ENCODE data around the gene RNF157. TPM values are rescaled to one million over a fixed set of nuclear protein-coding genes. Genes with fewer than 3 reads are reported as not detected.

The RNF157 gene
- total RNA-seq, 1 experiment from 2014 or later = 0.86 TPM

- no peak overlapping the region for H3K4me2 ChIP-seq (ENCODE audit: low read length)
- H4K20me1 ChIP-seq (ENCODE audit: insufficient read depth) = no peaks in the 10 kb centered on the region
- no peak overlapping the region for H3K27ac ChIP-seq (ENCODE audit: low read depth, low read length)
- no TSS peak for BruUV-seq (replicated peaks)
- intact Hi-C loops (cut with micrococcal nuclease) = no loop called here
- POLR2A ChIA-PET = interaction anchor here (0.7 to 1.3 kb wide), 3 partner anchors 10 to 171 kb away, joined by 3 read pairs; partner anchors contain the start of genes EXOC7 and UBALD2
- no peaks in the 10 kb centered on the region; the same call in 1 of the 2 replicates for H3K79me2 ChIP-seq (ENCODE audit: insufficient read depth, low read length)
- CTCF ChIA-PET = interaction anchor here (1.1 to 1.8 kb wide), 3 partner anchors 153 to 260 kb away, joined by 3 to 4 read pairs (median 3); no protein-coding TSS in a partner anchor
- H3K36me3 ChIP-seq (ENCODE audit: control insufficient read depth in 1 of 2, insufficient read depth in 2 of 2, low read length in 2 of 2) = peaks cover 0 to 11% of the 10 kb centered on the region in 2 experiments; a peak in 1 of 4 replicates
- no peaks in the 10 kb centered on the region for H3K27me3 ChIP-seq (ENCODE audit: insufficient read depth, low read length)
- no peak for TF ChIP-seq REST (IDR thresholded peaks at IDR 0.05; ENCODE audit: low read depth)
- no peak for TF ChIP-seq SP1 (IDR thresholded peaks at IDR 0.05; ENCODE audit: low read depth)
- ATAC-seq = no peak
- no peak overlapping the region for H3K4me3 ChIP-seq (replicated peaks in 1 of 2; ENCODE audit: low read depth in 1 of 2, low read length in 2 of 2)
- H2AFZ ChIP-seq (ENCODE audit: low read depth, low read length, poor library complexity, severe bottlenecking) = no peak overlapping the region
- RAD21 ChIA-PET (ENCODE audit: low non-redundant PET in 1 of 2, low total read pairs in 2 of 2, uncharacterized antibody in 2 of 2, unreplicated experiment in 2 of 2) = no interaction called here
- DNase-seq (ENCODE audit: low read depth, low spot score) = no peak
- no peak overlapping the region for H3K9ac ChIP-seq (ENCODE audit: low read length)
- peaks cover 0 to 13% of the 10 kb centered on the region in 2 experiments; a peak in 2 of 4 replicates for H3K4me1 ChIP-seq (ENCODE audit: control insufficient read depth in 1 of 2, insufficient read depth in 2 of 2, low read length in 2 of 2)
- no peaks in the 10 kb centered on the region for H3K9me3 ChIP-seq (ENCODE audit: control insufficient read depth in 1 of 2, insufficient read depth in 1 of 2, low read depth in 1 of 2, low read length in 2 of 2)
- H3K9me2 ChIP-seq (ENCODE audit: insufficient read depth) = no peaks in the 10 kb centered on the region
Measured at GRCh38 chr17:76274112-76274956, 34.0 kb upstream of the RNF157 start.

All from HCT116 (cell line).